IMR-90 (cell line): ENCODE results near the gene CEP55. TPM values are rescaled to one million over a fixed set of nuclear protein-coding genes. Genes with fewer than 3 reads are reported as not detected.

Experiments
- ATAC-seq: fragments of 200-7000 bp; cut with Tn5 transposase; 2 replicates; pipeline ENCODE4 v1.9.1; 2020; ENCODE audit warnings: low read depth, mild to moderate bottlenecking, moderate library complexity
- BruUV-seq: library from RNA; stranded (reverse); fragments of 400-500 nt; replicated peaks from 2 replicates; lab custom pipeline; 2021; lab: Mats Ljungman, UMichigan
- CTCF ChIA-PET: fragments of 300-600 bp; formaldehyde crosslinking; extraction: SDS; loops from one replicate; lab custom pipeline; 2021; ENCODE audit warnings: antibody characterized with exemption; lab: Yijun Ruan, JAX
- POLR2A ChIA-PET: fragments of 300-600 bp; sonication (Branson Sonifier 250); formaldehyde crosslinking; loops from one replicate; lab custom pipeline; 2022; ENCODE audit warnings: antibody characterized with exemption; ENCODE audit not compliant: unreplicated experiment; lab: Charles Lee
- DNase-seq: peaks from one replicate; pipeline ENCODE4 v3.0.0; 2013
- H2AFZ ChIP-seq: replicated peaks from 2 replicates; pipeline ENCODE3; 2013; ENCODE audit warnings: low read length, mild to moderate bottlenecking; ENCODE audit not compliant: poor library complexity
- H2AK5ac ChIP-seq: 2 replicates; pipeline ENCODE4 v1.6.1; 2013; ENCODE audit warnings: low read depth, low read length, inconsistent platforms
- H2AK9ac ChIP-seq: replicated peaks from 2 replicates; pipeline ENCODE3; 2013; ENCODE audit warnings: mild to moderate bottlenecking, low read depth, low read length, moderate library complexity; ENCODE audit not compliant: poor library complexity
- H2BK120ac ChIP-seq: 2 replicates; pipeline ENCODE4 v1.6.1; 2013; ENCODE audit warnings: low read depth, low read length, inconsistent platforms
- H2BK15ac ChIP-seq: 3 replicates; pipeline ENCODE4 v1.6.1; 2013; ENCODE audit warnings: low read depth, low read length, inconsistent platforms
- H2BK20ac ChIP-seq: 2 replicates; pipeline ENCODE4 v1.6.1; 2013; ENCODE audit warnings: low read depth, mild to moderate bottlenecking, inconsistent platforms, low read length, moderate library complexity
- H2BK5ac ChIP-seq: 2 replicates; pipeline ENCODE4 v1.6.1; 2013; ENCODE audit warnings: mild to moderate bottlenecking, low read depth, low read length, inconsistent platforms; ENCODE audit not compliant: poor library complexity, severe bottlenecking
- H3K14ac ChIP-seq: replicated peaks from 2 replicates; pipeline ENCODE4 v1.6.1; 2013; ENCODE audit warnings: low read depth, low read length, inconsistent platforms
- H3K18ac ChIP-seq: 2 replicates; pipeline ENCODE4 v1.6.1; 2013; ENCODE audit warnings: low read depth, low read length, control low read depth
- H3K23ac ChIP-seq: 2 replicates; pipeline ENCODE4 v1.6.1; 2013; ENCODE audit warnings: low read depth, low read length, inconsistent platforms
- H3K27ac ChIP-seq: 2 replicates; pipeline ENCODE4 v1.5.1; 2013; ENCODE audit warnings: mild to moderate bottlenecking, control low read depth, low read length; ENCODE audit not compliant: insufficient read depth
- H3K27me3 ChIP-seq: 2 replicates; pipeline ENCODE4 v1.6.1; 2013; ENCODE audit warnings: low read length; ENCODE audit not compliant: control insufficient read depth, insufficient read depth
- H3K36me3 ChIP-seq: 2 replicates; pipeline ENCODE4 v1.6.1; 2013; ENCODE audit warnings: low read length, mixed read lengths; ENCODE audit not compliant: control insufficient read depth, insufficient read depth
- H3K4ac ChIP-seq: 2 replicates; pipeline ENCODE4 v1.6.1; 2013; ENCODE audit warnings: low read depth, low read length, inconsistent platforms
- H3K4me1 ChIP-seq: 2 replicates; pipeline ENCODE4 v1.6.1; 2013; ENCODE audit warnings: low read length, mixed read lengths; ENCODE audit not compliant: control insufficient read depth, insufficient read depth
- H3K4me2 ChIP-seq: 2 replicates; pipeline ENCODE4 v1.6.1; 2013; ENCODE audit warnings: low read depth, mild to moderate bottlenecking, control low read depth, low read length, moderate library complexity
- H3K4me3 ChIP-seq: 2 replicates; pipeline ENCODE4 v1.5.1; 2013; ENCODE audit warnings: low read depth, mild to moderate bottlenecking, control low read depth, low read length, moderate library complexity; ENCODE audit not compliant: insufficient read depth
- H3K56ac ChIP-seq: 2 replicates; pipeline ENCODE4 v1.6.1; 2013; ENCODE audit warnings: low read length, inconsistent platforms; ENCODE audit not compliant: insufficient read depth; ENCODE audit errors: extremely low read depth
- H3K79me1 ChIP-seq, 2 experiments: 2 replicates each; pipeline ENCODE4 v1.6.1; 2013; ENCODE audit warnings: low read length in 2 of 2, inconsistent platforms in 1 of 2, low read depth in 1 of 2
- H3K9ac ChIP-seq: 2 replicates; pipeline ENCODE4 v1.6.1; 2013; ENCODE audit warnings: low read depth, low read length, control low read depth
- H3K9me1 ChIP-seq: 2 replicates; pipeline ENCODE4 v1.6.1; 2013; ENCODE audit warnings: low read length, inconsistent platforms; ENCODE audit not compliant: insufficient read depth
- H3K9me3 ChIP-seq: 2 replicates; pipeline ENCODE4 v1.6.1; 2013; ENCODE audit warnings: low read length; ENCODE audit not compliant: control insufficient read depth, insufficient read depth
- H4K20me1 ChIP-seq: 2 replicates; pipeline ENCODE4 v1.6.1; 2013; ENCODE audit warnings: low read length, inconsistent platforms; ENCODE audit not compliant: insufficient read depth
- H4K5ac ChIP-seq: 2 replicates; pipeline ENCODE4 v1.6.1; 2013; ENCODE audit warnings: mild to moderate bottlenecking, low read depth, low read length, control low read depth
- H4K8ac ChIP-seq, 2 experiments: 2 replicates each; pipeline ENCODE4 v1.6.1; 2013; ENCODE audit warnings: low read depth in 2 of 2, low read length in 2 of 2, control low read depth in 1 of 2, inconsistent platforms in 1 of 2
- H4K91ac ChIP-seq: 2 replicates; pipeline ENCODE4 v1.6.1; 2013; ENCODE audit warnings: low read depth, low read length, inconsistent platforms; ENCODE audit not compliant: insufficient read depth
- CEBPB ChIP-seq: IDR thresholded peaks from 2 replicates; pipeline ENCODE4 v1.6.1; 2012; ENCODE audit warnings: low read depth, low read length, improper control_type of control experiment
- CTCF ChIP-seq: conservative IDR thresholded peaks from 2 replicates; pipeline ENCODE4 v1.5.1; 2012; ENCODE audit warnings: mild to moderate bottlenecking, low read depth, low read length, improper control_type of control experiment
- ELK1 ChIP-seq: fragments of 150-350 bp; IDR thresholded peaks from 2 replicates; pipeline ENCODE4 v1.6.1; 2016; ENCODE audit warnings: low read depth, mild to moderate bottlenecking, low read length, moderate library complexity, borderline replicate concordance
- FOS ChIP-seq: fragments of 150-350 bp; IDR thresholded peaks from 2 replicates; pipeline ENCODE4 v1.6.1; 2016; ENCODE audit warnings: low read depth, low read length
- MAFK ChIP-seq: IDR thresholded peaks from 2 replicates; pipeline ENCODE4 v1.6.1; 2012; ENCODE audit warnings: low read depth, low read length, improper control_type of control experiment
- MAZ ChIP-seq: IDR thresholded peaks from 2 replicates; pipeline ENCODE4 v1.6.1; 2012; ENCODE audit warnings: low read depth, mild to moderate bottlenecking, low read length, improper control_type of control experiment, moderate library complexity, borderline replicate concordance
- RAD21 ChIP-seq: IDR thresholded peaks from 2 replicates; pipeline ENCODE4 v1.6.1; 2012; ENCODE audit warnings: low read length, improper control_type of control experiment
- RCOR1 ChIP-seq: IDR thresholded peaks from 2 replicates; pipeline ENCODE4 v1.6.1; 2012; ENCODE audit warnings: mild to moderate bottlenecking, low read length, improper control_type of control experiment; ENCODE audit not compliant: insufficient replicate concordance
- USF2 ChIP-seq: fragments of 150-350 bp; IDR thresholded peaks from 2 replicates; pipeline ENCODE4 v1.6.1; 2017; ENCODE audit warnings: mild to moderate bottlenecking, antibody characterized with exemption, low read length, low read depth
- WGBS, 2 experiments: methylation state at CpG; one replicate each; pipeline versions ENCODE4 v1.1.5 to v1.1.7; 2013; ENCODE audit warnings: missing lambda C conversion rate in 2 of 2; ENCODE audit not compliant: insufficient read length in 1 of 2; ENCODE audit errors: extremely low coverage in 2 of 2; 5-methylcytosine and 5-hydroxymethylcytosine counted together
- dilution Hi-C: fragments of 300-500 bp; cut with HindIII; formaldehyde crosslinking; loops from one replicate; pipeline ENCODE4 v1.14.3; 2018; ENCODE audit warnings: low sequenced_read_pairs; ENCODE audit not compliant: unreplicated experiment
- in situ Hi-C: fragments of 300-500 bp; cut with MboI; formaldehyde crosslinking; loops from 3 replicates; pipeline ENCODE4 v1.14.3; 2019; ENCODE audit warnings: low sequenced_read_pairs, inconsistent platforms, mixed read lengths
- intact Hi-C: fragments of 100-400 bp; cut with micrococcal nuclease; formaldehyde crosslinking; loops from 2 replicates; pipeline ENCODE4 v1.10.0; 2022
- polyA plus RNA-seq, 3 experiments: library from polyadenylated mRNA; depleted of rRNA; stranded (reverse); fragments of >200 nt; gene quantifications; 2 replicates each; pipeline ENCODE4 v1.2.3, GENCODE V29; 2012; ENCODE audit warnings: low replicate concordance in 1 of 3
- total RNA-seq: library from RNA; depleted of rRNA; stranded (reverse); fragments of >200 nt; gene quantifications from 2 replicates; pipeline ENCODE4 v1.2.3, GENCODE V29; 2012

The CEP55 gene
- total and polyA plus RNA-seq, 2 of the 4 experiments (the other 2 are of a cell fraction), result 15.7 to 23.5 TPM

- Histone ChIP-seq H2BK20ac (no peak overlapping the region), H3K4me1 (no peaks in the 10 kb centered on the region), H3K4ac (no peak overlapping the region), H2AFZ (no peak overlapping the region), H3K18ac (no peak overlapping the region), H3K27me3 (no peaks in the 10 kb centered on the region; the same call in 1 of the 2 replicates), H3K4me3 (no peak overlapping the region), H4K5ac (no peak overlapping the region), H3K79me1 (peaks cover 7% of the 10 kb centered on the region in 2 experiments), H3K4me2 (no peak overlapping the region), H2BK5ac (no peak overlapping the region), H3K14ac (no peak overlapping the region), H4K20me1 (no peaks in the 10 kb centered on the region), H2AK9ac (no peak overlapping the region), H3K9me1 (no peaks in the 10 kb centered on the region), H2BK120ac (no peak overlapping the region), H3K9ac (no peak overlapping the region), H3K9me3 (no peaks in the 10 kb centered on the region), H2AK5ac (no peak overlapping the region), H4K8ac (no peak overlapping the region), H3K56ac (no peak overlapping the region), H4K91ac (no peak overlapping the region), H3K23ac (no peak overlapping the region), H3K27ac (no peak overlapping the region), H3K36me3 (no peaks in the 10 kb centered on the region), H2BK15ac (no peak overlapping the region)
- in situ Hi-C loops, result no loop called here
- no peak for DNase-seq
- TF ChIP-seq MAZ (no peak), CEBPB (no peak), FOS (no peak), USF2 (no peak), RCOR1 (no peak), ELK1 (no peak), RAD21 (no peak), CTCF (no peak), MAFK (no peak)
- intact Hi-C loops, result no loop called here
- no CpG with 5 or more reads among the region's 3 CpGs for WGBS, 2 experiments
- ATAC-seq, result no peak
- dilution Hi-C loops, result no loop called here
- BruUV-seq, result no TSS peak
- CTCF ChIA-PET, result interaction anchor here (1.0 kb wide), 1 partner anchor 10 kb away, joined by 3 read pairs; no protein-coding TSS in a partner anchor
- POLR2A ChIA-PET, result no interaction called here
Observed at GRCh38 chr10:93493162-93493561, 3.2 kb upstream of the CEP55 start.
